Measurements from ENCODE around the gene LAMA3. TPM values are rescaled to one million over a fixed set of nuclear protein-coding genes. Genes with fewer than 3 reads are reported as not detected.

The LAMA3 gene
- total and polyA plus RNA-seq, 12 donors = 1.6 to 10.2 (median 4.0) TPM

- no peak for TF ChIP-seq POLR2A (IDR thresholded peaks at IDR 0.05)
- TF ChIP-seq CTCF (IDR thresholded peaks at IDR 0.05) = no peak
- H3K9me3 ChIP-seq (replicated peaks in 1 of 3) = no peaks in the 10 kb centered on the region
- H3K27ac ChIP-seq = no peak overlapping the region
- H3K4me1 ChIP-seq (replicated peaks in 1 of 2) = peaks cover 4 to 12% of the 10 kb centered on the region in 2 donors
- DNase-seq = peak in 1 of 7 donors; percentile 61
- no peak overlapping the region for H3K4me3 ChIP-seq
- intact Hi-C loops (cut with DNase I) = loop anchor here in 1 of 2 donors (10.0 kb wide), 1 partner anchor 199 kb away; no protein-coding TSS in a partner anchor
- WGBS, 4 donors = 87 to 98% (median 92%) methylated on average over 2 of the region's 2 CpGs
- H3K36me3 ChIP-seq (replicated peaks in 1 of 2) = no peaks in the 10 kb centered on the region
- H3K27me3 ChIP-seq = peaks cover 11% of the 10 kb centered on the region
Measured at GRCh38 chr18:23693846-23694245, 4.6 kb downstream of the LAMA3 start.

GRCh38 chr18:23694637-23695430 lies 5.6 kb downstream of the LAMA3 start:
- 87 to 95% (median 92%) methylated on average over 4 of the region's 4 CpGs for WGBS, 4 donors
- no peak overlapping the region for H3K4me3 ChIP-seq
- intact Hi-C loops (cut with DNase I) = loop anchor here (5.0 to 10.0 kb wide), 2 partner anchors 73 to 200 kb away; no protein-coding TSS in a partner anchor
- no peaks in the 10 kb centered on the region for H3K36me3 ChIP-seq (replicated peaks in 1 of 2)
- TF ChIP-seq CTCF (IDR thresholded peaks at IDR 0.05) = no peak
- no peak for TF ChIP-seq POLR2A (IDR thresholded peaks at IDR 0.05)
- H3K27me3 ChIP-seq = peaks cover 5% of the 10 kb centered on the region
- no peak for DNase-seq
- no peaks in the 10 kb centered on the region for H3K9me3 ChIP-seq (replicated peaks in 1 of 3)
- H3K4me1 ChIP-seq (replicated peaks in 1 of 2) = peaks cover 0 to 2% of the 10 kb centered on the region in 2 donors
- H3K27ac ChIP-seq = no peak overlapping the region

GRCh38 chr18:23701017-23701416 lies 11.8 kb downstream of the LAMA3 start:
- no peaks in the 10 kb centered on the region for H3K36me3 ChIP-seq (replicated peaks in 1 of 2)
- TF ChIP-seq POLR2A (IDR thresholded peaks at IDR 0.05) (no peak), CTCF (IDR thresholded peaks at IDR 0.05) (no peak)
- WGBS, 4 donors = 49 to 71% (median 56%) methylated on average over 2 of the region's 2 CpGs
- H3K9me3 ChIP-seq (replicated peaks in 1 of 3) = no peaks in the 10 kb centered on the region
- DNase-seq = no peak
- H3K27me3 ChIP-seq = no peaks in the 10 kb centered on the region
- no peak overlapping the region for H3K27ac ChIP-seq
- intact Hi-C loops (cut with DNase I) = loop anchor here (5.0 to 10.0 kb wide), 2 partner anchors 79 to 186 kb away; no protein-coding TSS in a partner anchor
- H3K4me1 ChIP-seq (replicated peaks in 1 of 2) = no peaks in the 10 kb centered on the region
- H3K4me3 ChIP-seq = no peak overlapping the region

- WGBS, 4 donors = 86 to 89% (median 87%) methylated on average over 8 of the region's 8 CpGs
- no peak for TF ChIP-seq POLR2A (IDR thresholded peaks at IDR 0.05)
- DNase-seq = no peak
- no peaks in the 10 kb centered on the region for H3K27me3 ChIP-seq
- intact Hi-C loops (cut with DNase I) = loop anchor here (5.0 to 10.0 kb wide), 2 partner anchors 79 to 187 kb away; no protein-coding TSS in a partner anchor
- no peak overlapping the region for H3K27ac ChIP-seq
- H3K4me3 ChIP-seq = no peak overlapping the region
- H3K36me3 ChIP-seq (replicated peaks in 1 of 2) = no peaks in the 10 kb centered on the region
- no peaks in the 10 kb centered on the region for H3K9me3 ChIP-seq (replicated peaks in 1 of 3)
- H3K4me1 ChIP-seq (replicated peaks in 1 of 2) = no peaks in the 10 kb centered on the region
Measured at GRCh38 chr18:23701544-23702064, 12.4 kb downstream of the LAMA3 start.

Measured in adrenal gland (tissue), 12 donors.